ENCODE data around the gene SNX3. TPM values are rescaled to one million over a fixed set of nuclear protein-coding genes. Genes with fewer than 3 reads are reported as not detected.

The SNX3 gene
- total RNA-seq, 1 donor from 2014 or later = 122 TPM

GRCh38 chr6:108238322-108238721, 22.5 kb downstream of the SNX3 start:
- Histone ChIP-seq H3K4me3 (no peak overlapping the region), H3K27ac (no peak overlapping the region), H3K4me2 (no peak overlapping the region), H3F3A (ENCODE audit: low read depth) (peaks cover 18% of the 10 kb centered on the region), H3K36me3 (no peaks in the 10 kb centered on the region), H3K27me3 (no peaks in the 10 kb centered on the region), H3K79me2 (ENCODE audit: low read depth) (peaks cover 20% of the 10 kb centered on the region), H4K20me1 (ENCODE audit: low read depth) (peaks cover 6% of the 10 kb centered on the region), H3K9ac (no peak overlapping the region), H2AFZ (replicated peaks) (no peak overlapping the region), H3K9me3 (ENCODE audit: low read depth) (no peaks in the 10 kb centered on the region), H3K4me1 (peaks cover 5% of the 10 kb centered on the region)
- Mint-ChIP-seq H3K9me3 (peaks cover 16% of the 10 kb centered on the region), H3K4me3 (no peak overlapping the region), H3K4me1 (peaks cover 6% of the 10 kb centered on the region), H3K27me3 (ENCODE audit: insufficient read depth, low read depth) (no peaks in the 10 kb centered on the region), H3K36me3 (peaks cover 41% of the 10 kb centered on the region), H3K27ac (no peak overlapping the region)
- no peak for DNase-seq (ENCODE audit: low spot score)
- TF ChIP-seq EZH2 (IDR thresholded peaks at IDR 0.05) (no peak), EZH2phosphoT487 (IDR thresholded peaks at IDR 0.05) (no peak), CTCF (IDR thresholded peaks at IDR 0.05) (no peak)

- H3K27ac Mint-ChIP-seq = no peak overlapping the region
- DNase-seq (ENCODE audit: low spot score) = no peak
- H3K27me3 Mint-ChIP-seq (ENCODE audit: insufficient read depth, low read depth) = no peaks in the 10 kb centered on the region
- Histone ChIP-seq H3K27ac (no peak overlapping the region), H2AFZ (replicated peaks) (no peak overlapping the region), H3K9ac (no peak overlapping the region), H3K79me2 (ENCODE audit: low read depth) (peaks cover 19% of the 10 kb centered on the region), H3K9me3 (ENCODE audit: low read depth) (no peaks in the 10 kb centered on the region), H3K27me3 (no peaks in the 10 kb centered on the region), H3K36me3 (no peaks in the 10 kb centered on the region), H3K4me1 (peaks cover 1% of the 10 kb centered on the region), H4K20me1 (ENCODE audit: low read depth) (peaks cover 11% of the 10 kb centered on the region), H3K4me2 (no peak overlapping the region), H3K4me3 (no peak overlapping the region), H3F3A (ENCODE audit: low read depth) (peaks cover 3% of the 10 kb centered on the region)
- no peaks in the 10 kb centered on the region for H3K4me1 Mint-ChIP-seq
- H3K9me3 Mint-ChIP-seq = peaks cover 8% of the 10 kb centered on the region
- H3K4me3 Mint-ChIP-seq = no peak overlapping the region
- no peak for TF ChIP-seq CTCF (IDR thresholded peaks at IDR 0.05)
- no peak for TF ChIP-seq EZH2phosphoT487 (IDR thresholded peaks at IDR 0.05)
- H3K36me3 Mint-ChIP-seq = peaks cover 32% of the 10 kb centered on the region
Measured at GRCh38 chr6:108236791-108237190, 24.0 kb downstream of the SNX3 start.

GRCh38 chr6:108235127-108235526, 25.7 kb downstream of the SNX3 start:
- H3K36me3 ChIP-seq = no peaks in the 10 kb centered on the region
- Mint-ChIP-seq H3K36me3 (peaks cover 23% of the 10 kb centered on the region), H3K4me3 (no peak overlapping the region), H3K27ac (no peak overlapping the region), H3K27me3 (ENCODE audit: insufficient read depth, low read depth) (no peaks in the 10 kb centered on the region), H3K9me3 (peaks cover 2% of the 10 kb centered on the region), H3K4me1 (no peaks in the 10 kb centered on the region)
- peaks cover 4% of the 10 kb centered on the region for H3K79me2 ChIP-seq (ENCODE audit: low read depth)
- no peak overlapping the region for H3K27ac ChIP-seq
- no peak overlapping the region for H2AFZ ChIP-seq (replicated peaks)
- H3K9me3 ChIP-seq (ENCODE audit: low read depth) = no peaks in the 10 kb centered on the region
- H3K4me2 ChIP-seq = no peak overlapping the region
- no peaks in the 10 kb centered on the region for H3K4me1 ChIP-seq
- peaks cover 7% of the 10 kb centered on the region for H4K20me1 ChIP-seq (ENCODE audit: low read depth)
- no peaks in the 10 kb centered on the region for H3F3A ChIP-seq (ENCODE audit: low read depth)
- TF ChIP-seq EZH2 (IDR thresholded peaks at IDR 0.05) (no peak), EZH2phosphoT487 (IDR thresholded peaks at IDR 0.05) (no peak), CTCF (IDR thresholded peaks at IDR 0.05) (no peak)
- DNase-seq (ENCODE audit: low spot score) = no peak
- no peak overlapping the region for H3K9ac ChIP-seq
- H3K27me3 ChIP-seq = no peaks in the 10 kb centered on the region
- no peak overlapping the region for H3K4me3 ChIP-seq

Measured in neural progenitor cell (in vitro differentiated cells).